Measurements from ENCODE around the gene COL16A1.

COL16A1 gene

GRCh38 chr1:31736675-31737074, 32.9 kb upstream of the COL16A1 start:
- Histone ChIP-seq H3K36me3 (peaks cover 0 to 10% (median 0%) of the 10 kb centered on the region in 11 experiments; a peak in 3 of 22 replicates), H3K27me3 (0 out of 22 replicates have a peak, but pooled peaks cover 0 to 20% (median 0%) of the 10 kb centered on the region in 11 experiments), H3K9me3 (replicated peaks in 1 of 11) (no peaks in the 10 kb centered on the region), H3K9ac (no peak overlapping the region), H3K4me3 (no peak overlapping the region), H3K4me1 (peaks cover 25 to 78% (median 64%) of the 10 kb centered on the region in 10 experiments), H4K20me1 (peaks cover 0 to 36% (median 0%) of the 10 kb centered on the region in 11 experiments; a peak in 9 of 22 replicates), H3K27ac (no peak overlapping the region), H3K4me2 (peak overlapping the region in 8 of 11 experiments; percentile 7 to 53 (median 36); a peak in 9 of 22 replicates)
- TF ChIP-seq Cebpa-rat (IDR thresholded peaks at IDR 0.05) = no peak

- TF ChIP-seq Cebpa-rat (IDR thresholded peaks at IDR 0.05) = no peak
- Histone ChIP-seq H3K4me3 (no peak overlapping the region), H3K27me3 (0 out of 22 replicates have a peak, but pooled peaks cover 0 to 14% (median 0%) of the 10 kb centered on the region in 11 experiments), H3K36me3 (peaks cover 0 to 17% (median 0%) of the 10 kb centered on the region in 11 experiments; a peak in 5 of 22 replicates), H3K4me1 (peaks cover 25 to 67% (median 53%) of the 10 kb centered on the region in 10 experiments), H3K27ac (no peak overlapping the region), H3K9ac (no peak overlapping the region), H3K9me3 (replicated peaks in 1 of 11) (no peaks in the 10 kb centered on the region), H4K20me1 (peaks cover 0 to 39% (median 0%) of the 10 kb centered on the region in 11 experiments; a peak in 8 of 22 replicates), H3K4me2 (peak overlapping the region in 5 of 11 experiments; percentile 7 to 53 (median 37); a peak in 4 of 22 replicates)
These were observed 31.8 kb upstream of the COL16A1 start for GRCh38 chr1:31735571-31735970.

- no peak overlapping the region for H3K27ac ChIP-seq
These were observed 30.8 kb upstream of the COL16A1 start for GRCh38 chr1:31734582-31735107.

GRCh38 chr1:31733389-31734219, 29.8 kb upstream of the COL16A1 start:
- Histone ChIP-seq H3K9me3 (replicated peaks in 1 of 11) (no peaks in the 10 kb centered on the region), H3K9ac (peak overlapping the region in 4 of 11 experiments; percentile 19 to 54 (median 36); a peak in 5 of 22 replicates), H4K20me1 (peaks cover 0 to 42% (median 0%) of the 10 kb centered on the region in 11 experiments; a peak in 5 of 22 replicates), H3K4me1 (peaks cover 12 to 54% (median 38%) of the 10 kb centered on the region in 10 experiments; a peak in 19 of 20 replicates), H3K27me3 (0 out of 22 replicates have a peak, but pooled peaks cover 0 to 14% (median 0%) of the 10 kb centered on the region in 11 experiments), H3K4me3 (no peak overlapping the region), H3K27ac (no peak overlapping the region), H3K36me3 (peaks cover 0 to 17% (median 0%) of the 10 kb centered on the region in 11 experiments; a peak in 5 of 22 replicates), H3K4me2 (peak overlapping the region in 8 of 11 experiments; percentile 8 to 75 (median 58); a peak in 15 of 22 replicates)
- no peak for TF ChIP-seq Cebpa-rat (IDR thresholded peaks at IDR 0.05)

More at GRCh38 chr1:31734582-31735107, 30.8 kb upstream of the COL16A1 start:
- Histone ChIP-seq H3K4me2 (peak overlapping the region in 1 of 11 experiments; percentile 62; a peak in 2 of 22 replicates), H3K9me3 (replicated peaks in 1 of 11) (no peaks in the 10 kb centered on the region), H3K27me3 (0 out of 22 replicates have a peak, but pooled peaks cover 0 to 14% (median 0%) of the 10 kb centered on the region in 11 experiments), H3K9ac (no peak overlapping the region), H3K36me3 (peaks cover 0 to 17% (median 0%) of the 10 kb centered on the region in 11 experiments; a peak in 5 of 22 replicates), H4K20me1 (peaks cover 0 to 42% (median 0%) of the 10 kb centered on the region in 11 experiments; a peak in 6 of 22 replicates), H3K4me1 (peaks cover 20 to 58% (median 44%) of the 10 kb centered on the region in 10 experiments), H3K4me3 (no peak overlapping the region)
- TF ChIP-seq Cebpa-rat (IDR thresholded peaks at IDR 0.05) = no peak

- TF ChIP-seq Cebpa-rat (IDR thresholded peaks at IDR 0.05) = no peak
- Histone ChIP-seq H3K27me3 (0 out of 22 replicates have a peak, but pooled peaks cover 0 to 14% (median 0%) of the 10 kb centered on the region in 11 experiments), H3K4me1 (peaks cover 12 to 54% (median 37%) of the 10 kb centered on the region in 10 experiments; a peak in 19 of 20 replicates), H3K9ac (peak overlapping the region in 3 of 11 experiments; percentile 35 to 54 (median 37); a peak in 4 of 22 replicates), H3K4me3 (no peak overlapping the region), H4K20me1 (peaks cover 0 to 48% (median 0%) of the 10 kb centered on the region in 11 experiments; a peak in 4 of 22 replicates), H3K9me3 (replicated peaks in 1 of 11) (no peaks in the 10 kb centered on the region), H3K27ac (no peak overlapping the region), H3K36me3 (peaks cover 0 to 17% (median 0%) of the 10 kb centered on the region in 11 experiments; a peak in 5 of 22 replicates), H3K4me2 (peak overlapping the region in 7 of 11 experiments; percentile 8 to 75 (median 62); a peak in 13 of 22 replicates)
These were observed 29.0 kb upstream of the COL16A1 start for GRCh38 chr1:31732751-31733289.

GRCh38 chr1:31732343-31732742, 28.5 kb upstream of the COL16A1 start:
- Histone ChIP-seq H4K20me1 (peaks cover 0 to 51% (median 0%) of the 10 kb centered on the region in 11 experiments; a peak in 5 of 22 replicates), H3K4me2 (peak overlapping the region in 2 of 11 experiments; percentile 27 to 62; a peak in 2 of 22 replicates), H3K4me1 (peaks cover 12 to 49% (median 37%) of the 10 kb centered on the region in 10 experiments; a peak in 19 of 20 replicates), H3K27ac (no peak overlapping the region), H3K4me3 (no peak overlapping the region), H3K27me3 (0 out of 22 replicates have a peak, but pooled peaks cover 0 to 14% (median 0%) of the 10 kb centered on the region in 11 experiments), H3K9ac (no peak overlapping the region), H3K36me3 (peaks cover 0 to 20% (median 0%) of the 10 kb centered on the region in 11 experiments; a peak in 5 of 22 replicates), H3K9me3 (replicated peaks in 1 of 11) (no peaks in the 10 kb centered on the region)
- TF ChIP-seq Cebpa-rat (IDR thresholded peaks at IDR 0.05) = no peak

GRCh38 chr1:31731049-31731565, 27.3 kb upstream of the COL16A1 start:
- Histone ChIP-seq H3K4me1 (peaks cover 3 to 49% (median 41%) of the 10 kb centered on the region in 10 experiments; a peak in 19 of 20 replicates), H3K4me2 (no peak overlapping the region), H3K27ac (no peak overlapping the region), H4K20me1 (peaks cover 0 to 51% (median 0%) of the 10 kb centered on the region in 11 experiments; a peak in 5 of 22 replicates), H3K9ac (no peak overlapping the region), H3K4me3 (no peak overlapping the region), H3K27me3 (0 out of 22 replicates have a peak, but pooled peaks cover 0 to 14% (median 0%) of the 10 kb centered on the region in 11 experiments), H3K9me3 (replicated peaks in 1 of 11) (no peaks in the 10 kb centered on the region), H3K36me3 (peaks cover 0 to 25% (median 0%) of the 10 kb centered on the region in 11 experiments; a peak in 5 of 22 replicates)
- no peak for TF ChIP-seq Cebpa-rat (IDR thresholded peaks at IDR 0.05)

Data from BLaER1 treated with 17β-estradiol and CSF1 and Interleukin-3, amounts not matched to agents 10 nM and 100 nM (cell line).